ENCODE measurements around the gene TPT1.
"Not testable (repeated sequence)": the region's sequence is repeated elsewhere in the genome, so short reads cannot be mapped to it uniquely, and the experiment has no call there.

DNA sequence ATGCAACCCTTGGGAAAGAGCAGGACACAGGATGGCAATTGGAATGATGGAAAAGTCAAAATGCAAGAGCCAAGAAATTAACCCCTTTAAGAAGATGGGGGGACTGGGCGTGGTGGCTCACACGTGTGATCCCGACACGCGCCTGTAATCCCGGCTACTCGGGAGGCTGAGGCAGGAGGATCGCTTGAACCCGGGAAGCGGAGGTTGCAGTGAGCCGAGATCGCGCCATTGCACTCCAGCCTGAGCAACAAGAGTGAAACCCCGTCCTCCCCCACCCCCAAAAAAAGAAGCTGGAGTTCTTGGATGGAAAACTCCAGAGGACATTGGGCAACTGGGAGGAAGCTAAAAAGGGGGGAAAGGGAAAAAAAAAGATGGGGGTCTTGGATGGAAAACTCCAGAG, 1.7 kb upstream of the TPT1 start:
- TF ChIP-seq POLR2A (IDR thresholded peaks at IDR 0.05; ENCODE audit: extremely low read depth, insufficient read length); MYC (IDR thresholded peaks at IDR 0.05; ENCODE audit: low read depth, low read length): not testable (repeated sequence)
- TF ChIP-seq, protein P1, sequence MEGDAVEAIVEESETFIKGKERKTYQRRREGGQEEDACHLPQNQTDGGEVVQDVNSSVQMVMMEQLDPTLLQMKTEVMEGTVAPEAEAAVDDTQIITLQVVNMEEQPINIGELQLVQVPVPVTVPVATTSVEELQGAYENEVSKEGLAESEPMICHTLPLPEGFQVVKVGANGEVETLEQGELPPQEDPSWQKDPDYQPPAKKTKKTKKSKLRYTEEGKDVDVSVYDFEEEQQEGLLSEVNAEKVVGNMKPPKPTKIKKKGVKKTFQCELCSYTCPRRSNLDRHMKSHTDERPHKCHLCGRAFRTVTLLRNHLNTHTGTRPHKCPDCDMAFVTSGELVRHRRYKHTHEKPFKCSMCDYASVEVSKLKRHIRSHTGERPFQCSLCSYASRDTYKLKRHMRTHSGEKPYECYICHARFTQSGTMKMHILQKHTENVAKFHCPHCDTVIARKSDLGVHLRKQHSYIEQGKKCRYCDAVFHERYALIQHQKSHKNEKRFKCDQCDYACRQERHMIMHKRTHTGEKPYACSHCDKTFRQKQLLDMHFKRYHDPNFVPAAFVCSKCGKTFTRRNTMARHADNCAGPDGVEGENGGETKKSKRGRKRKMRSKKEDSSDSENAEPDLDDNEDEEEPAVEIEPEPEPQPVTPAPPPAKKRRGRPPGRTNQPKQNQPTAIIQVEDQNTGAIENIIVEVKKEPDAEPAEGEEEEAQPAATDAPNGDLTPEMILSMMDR (IDR thresholded peaks at IDR 0.05; ENCODE audit: low read depth, low read length): not testable (repeated sequence)
- TF ChIP-seq, protein P2, sequence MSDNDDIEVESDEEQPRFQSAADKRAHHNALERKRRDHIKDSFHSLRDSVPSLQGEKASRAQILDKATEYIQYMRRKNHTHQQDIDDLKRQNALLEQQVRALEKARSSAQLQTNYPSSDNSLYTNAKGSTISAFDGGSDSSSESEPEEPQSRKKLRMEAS (IDR thresholded peaks at IDR 0.05; ENCODE audit: low read depth, low read length): not testable (repeated sequence)
